ENCODE results near the gene LMBRD2.

DNA sequence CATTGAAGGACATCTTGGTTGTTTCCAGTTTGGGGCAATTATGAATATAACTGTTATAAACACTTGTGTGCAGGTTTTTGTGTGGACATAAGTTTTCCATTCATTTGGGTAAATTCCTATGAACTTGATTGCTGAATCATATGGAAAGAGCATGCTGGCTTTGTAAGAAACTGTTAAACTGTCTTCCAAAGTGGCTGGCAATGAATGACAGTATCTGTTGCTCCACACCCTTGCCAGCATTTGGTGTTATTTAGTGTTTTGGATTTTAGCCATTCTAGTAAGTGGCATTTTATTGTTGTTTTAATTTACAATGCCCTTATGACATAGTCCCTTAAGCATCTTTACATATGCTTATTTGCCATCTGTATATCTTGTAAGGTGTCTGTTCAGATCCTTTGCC lies 55.2 kb downstream of the LMBRD2 start:
- TF ChIP-seq, protein P1, sequence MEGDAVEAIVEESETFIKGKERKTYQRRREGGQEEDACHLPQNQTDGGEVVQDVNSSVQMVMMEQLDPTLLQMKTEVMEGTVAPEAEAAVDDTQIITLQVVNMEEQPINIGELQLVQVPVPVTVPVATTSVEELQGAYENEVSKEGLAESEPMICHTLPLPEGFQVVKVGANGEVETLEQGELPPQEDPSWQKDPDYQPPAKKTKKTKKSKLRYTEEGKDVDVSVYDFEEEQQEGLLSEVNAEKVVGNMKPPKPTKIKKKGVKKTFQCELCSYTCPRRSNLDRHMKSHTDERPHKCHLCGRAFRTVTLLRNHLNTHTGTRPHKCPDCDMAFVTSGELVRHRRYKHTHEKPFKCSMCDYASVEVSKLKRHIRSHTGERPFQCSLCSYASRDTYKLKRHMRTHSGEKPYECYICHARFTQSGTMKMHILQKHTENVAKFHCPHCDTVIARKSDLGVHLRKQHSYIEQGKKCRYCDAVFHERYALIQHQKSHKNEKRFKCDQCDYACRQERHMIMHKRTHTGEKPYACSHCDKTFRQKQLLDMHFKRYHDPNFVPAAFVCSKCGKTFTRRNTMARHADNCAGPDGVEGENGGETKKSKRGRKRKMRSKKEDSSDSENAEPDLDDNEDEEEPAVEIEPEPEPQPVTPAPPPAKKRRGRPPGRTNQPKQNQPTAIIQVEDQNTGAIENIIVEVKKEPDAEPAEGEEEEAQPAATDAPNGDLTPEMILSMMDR (conservative IDR thresholded peaks at IDR 0.05; ENCODE audit: low read depth in 2 of 2) = no peak
- TF ChIP-seq EZH2 (IDR thresholded peaks at IDR 0.05; ENCODE audit: low read depth, unreplicated experiment) = no peak
